Kidney epithelial cell (primary cell): ENCODE measurements around the gene MROH7. TPM values are rescaled to one million over a fixed set of nuclear protein-coding genes. Genes with fewer than 3 reads are reported as not detected.

ENCODE experiments used
- DNase-seq: peaks from one replicate; pipeline ENCODE4 v3.0.0-alpha.2; 2010; ENCODE audit warnings: low read depth
- H3K27me3 ChIP-seq: 2 replicates; pipeline ENCODE4 v1.6.0; 2011; ENCODE audit warnings: low read length; ENCODE audit not compliant: control insufficient read depth, insufficient read depth
- H3K36me3 ChIP-seq: 2 replicates; pipeline ENCODE4 v1.5.1; 2011; ENCODE audit warnings: low read length; ENCODE audit not compliant: control insufficient read depth, insufficient read depth
- H3K4me3 ChIP-seq: 2 replicates; pipeline ENCODE4 v1.5.1; 2011; ENCODE audit warnings: low read depth, mild to moderate bottlenecking, control low read depth, low read length
- CTCF ChIP-seq: IDR thresholded peaks from 2 replicates; pipeline ENCODE4 v1.5.1; 2011; ENCODE audit warnings: mild to moderate bottlenecking, moderate library complexity, low read length, control low read depth, inconsistent platforms; ENCODE audit not compliant: insufficient read depth, poor library complexity, severe bottlenecking
- total RNA-seq: library from RNA; depleted of rRNA; stranded (reverse); fragments of >200 nt; gene quantifications from 2 replicates; pipeline ENCODE4 v1.2.3, GENCODE V29; 2015

Gene MROH7
- total RNA-seq, 1 donor from 2014 or later: not detected

- no peaks in the 10 kb centered on the region for H3K36me3 ChIP-seq
- no peak overlapping the region for H3K4me3 ChIP-seq
- DNase-seq: no peak
- H3K27me3 ChIP-seq: peaks cover 2% of the 10 kb centered on the region
- TF ChIP-seq CTCF: no peak
Measured at GRCh38 chr1:54597455-54598030, 44.0 kb upstream of the MROH7 start.

- Histone ChIP-seq H3K27me3 (peaks cover 2% of the 10 kb centered on the region), H3K36me3 (no peaks in the 10 kb centered on the region), H3K4me3 (no peak overlapping the region)
- no peak for DNase-seq
- TF ChIP-seq CTCF: no peak
Measured at GRCh38 chr1:54599211-54599823, 42.3 kb upstream of the MROH7 start.

GRCh38 chr1:54600947-54601721 is 40.5 kb upstream of the MROH7 start:
- TF ChIP-seq CTCF: no peak
- H3K4me3 ChIP-seq: no peak overlapping the region
- DNase-seq: no peak
- no peaks in the 10 kb centered on the region for H3K36me3 ChIP-seq
- peaks cover 2% of the 10 kb centered on the region for H3K27me3 ChIP-seq

- TF ChIP-seq CTCF: no peak
- H3K36me3 ChIP-seq: no peaks in the 10 kb centered on the region
- peaks cover 2% of the 10 kb centered on the region for H3K27me3 ChIP-seq
- DNase-seq: no peak
- no peak overlapping the region for H3K4me3 ChIP-seq
Measured at GRCh38 chr1:54601730-54602129, 39.9 kb upstream of the MROH7 start.

- Histone ChIP-seq H3K27me3 (peaks cover 2% of the 10 kb centered on the region), H3K36me3 (no peaks in the 10 kb centered on the region), H3K4me3 (no peak overlapping the region)
- DNase-seq: no peak
- no peak for TF ChIP-seq CTCF
Measured at GRCh38 chr1:54602554-54602953, 39.0 kb upstream of the MROH7 start.
